Panc1 (cell line): ENCODE measurements around the gene CRLF2. TPM values are rescaled to one million over a fixed set of nuclear protein-coding genes. Genes with fewer than 3 reads are reported as not detected.
"Not testable (repeated sequence)": the region's sequence is repeated elsewhere in the genome, so short reads cannot be mapped to it uniquely, and the experiment has no call there.

ENCODE experiments used
- ATAC-seq: fragments of 200-7000 bp; cut with Tn5 transposase; 2 replicates; pipeline ENCODE4 v1.9.1; 2020; ENCODE audit warnings: mild to moderate bottlenecking, moderate library complexity
- BruUV-seq: library from RNA; stranded (reverse); fragments of 400-500 nt; replicated peaks from 2 replicates; lab custom pipeline; 2021; lab: Mats Ljungman, UMichigan
- CTCF ChIA-PET: fragments of 300-600 bp; sonication (Branson Sonifier 250); formaldehyde crosslinking; loops from one replicate; lab custom pipeline; 2022; ENCODE audit warnings: antibody characterized with exemption; lab: Charles Lee
- POLR2A ChIA-PET: fragments of 300-600 bp; sonication (Branson Sonifier 250); formaldehyde crosslinking; loops from one replicate; lab custom pipeline; 2022; ENCODE audit warnings: antibody characterized with exemption; lab: Charles Lee
- DNase-seq: peaks from one replicate; pipeline ENCODE4 v3.0.0-alpha.2; 2010; ENCODE audit warnings: low read depth, low spot score
- H3K27ac ChIP-seq: 2 replicates; pipeline ENCODE4 v1.5.1; 2011; ENCODE audit warnings: mild to moderate bottlenecking, low read length, inconsistent platforms
- H3K27me3 ChIP-seq: fragments of 200-500 bp; sonication (Bioruptor generic); 2 replicates; pipeline ENCODE4 v1.6.0; 2014; ENCODE audit warnings: low read length, inconsistent platforms; ENCODE audit not compliant: control insufficient read depth, insufficient read depth
- H3K36me3 ChIP-seq: fragments of 200-500 bp; sonication (Bioruptor generic); 2 replicates; pipeline ENCODE4 v1.5.1; 2014; ENCODE audit warnings: inconsistent platforms, mild to moderate bottlenecking, low read length, moderate library complexity; ENCODE audit not compliant: control insufficient read depth, insufficient read depth
- H3K4me1 ChIP-seq: 2 replicates; pipeline ENCODE4 v1.5.1; 2011; ENCODE audit warnings: inconsistent platforms, mild to moderate bottlenecking, low read length, moderate library complexity; ENCODE audit not compliant: control insufficient read depth, insufficient read depth
- H3K4me3 ChIP-seq, 2 experiments: 2 replicates each; pipeline ENCODE4 v1.5.1; 2011 to 2012; ENCODE audit warnings: low read depth in 2 of 2, low read length in 2 of 2, mild to moderate bottlenecking in 2 of 2, inconsistent platforms in 1 of 2, moderate library complexity in 1 of 2
- H3K9me3 ChIP-seq: fragments of 200-500 bp; sonication (Bioruptor generic); 2 replicates; pipeline ENCODE4 v1.5.1; 2014; ENCODE audit warnings: low read depth, mild to moderate bottlenecking, inconsistent platforms, low read length, moderate library complexity; ENCODE audit not compliant: control insufficient read depth, insufficient read depth
- POLR2AphosphoS5 ChIP-seq: IDR thresholded peaks from 2 replicates; pipeline ENCODE4 v1.6.1; 2012; ENCODE audit warnings: mild to moderate bottlenecking, low read depth, low read length, moderate library complexity
- SIN3A ChIP-seq: IDR thresholded peaks from 2 replicates; pipeline ENCODE4 v1.6.1; 2012; ENCODE audit warnings: low read depth, mild to moderate bottlenecking, low read length, moderate library complexity, borderline replicate concordance; ENCODE audit not compliant: insufficient read depth
- TCF7L2 ChIP-seq: IDR thresholded peaks from 2 replicates; pipeline ENCODE4 v1.6.1; 2011; ENCODE audit warnings: mild to moderate bottlenecking, low read depth, low read length, inconsistent platforms
- in situ Hi-C: cut with HindIII; loops from 2 replicates; pipeline ENCODE4 v1.10.0; 2016; ENCODE audit warnings: low sequenced_read_pairs, low pct_unique_long_range_greater_than_20kb
- intact Hi-C: fragments of 100-400 bp; cut with micrococcal nuclease; formaldehyde crosslinking; loops from one replicate; pipeline ENCODE4 v1.10.0; 2022; ENCODE audit not compliant: unreplicated experiment
- total RNA-seq: library from RNA; stranded (reverse); gene quantifications from one replicate; pipeline ENCODE4 v1.2.1, GENCODE V29; 2021; ENCODE audit not compliant: unreplicated experiment
- TF ChIP-seq, protein P1 (sequence below): fragments of 450-650 bp; IDR thresholded peaks from 2 replicates; pipeline ENCODE4 v1.5.1; 2017; ENCODE audit warnings: mild to moderate bottlenecking
- TF ChIP-seq, protein P2 (sequence below), 2 experiments: IDR thresholded peaks; 2 replicates each; pipeline ENCODE4 v1.6.1; 2011 to 2012; ENCODE audit warnings: low read depth in 2 of 2, control low read depth in 1 of 2, low read length in 1 of 2, mild to moderate bottlenecking in 1 of 2, moderate library complexity in 1 of 2; ENCODE audit not compliant: insufficient read depth in 1 of 2

The CRLF2 gene
- total RNA-seq, 1 experiment from 2014 or later: 0.67 TPM

DNA sequence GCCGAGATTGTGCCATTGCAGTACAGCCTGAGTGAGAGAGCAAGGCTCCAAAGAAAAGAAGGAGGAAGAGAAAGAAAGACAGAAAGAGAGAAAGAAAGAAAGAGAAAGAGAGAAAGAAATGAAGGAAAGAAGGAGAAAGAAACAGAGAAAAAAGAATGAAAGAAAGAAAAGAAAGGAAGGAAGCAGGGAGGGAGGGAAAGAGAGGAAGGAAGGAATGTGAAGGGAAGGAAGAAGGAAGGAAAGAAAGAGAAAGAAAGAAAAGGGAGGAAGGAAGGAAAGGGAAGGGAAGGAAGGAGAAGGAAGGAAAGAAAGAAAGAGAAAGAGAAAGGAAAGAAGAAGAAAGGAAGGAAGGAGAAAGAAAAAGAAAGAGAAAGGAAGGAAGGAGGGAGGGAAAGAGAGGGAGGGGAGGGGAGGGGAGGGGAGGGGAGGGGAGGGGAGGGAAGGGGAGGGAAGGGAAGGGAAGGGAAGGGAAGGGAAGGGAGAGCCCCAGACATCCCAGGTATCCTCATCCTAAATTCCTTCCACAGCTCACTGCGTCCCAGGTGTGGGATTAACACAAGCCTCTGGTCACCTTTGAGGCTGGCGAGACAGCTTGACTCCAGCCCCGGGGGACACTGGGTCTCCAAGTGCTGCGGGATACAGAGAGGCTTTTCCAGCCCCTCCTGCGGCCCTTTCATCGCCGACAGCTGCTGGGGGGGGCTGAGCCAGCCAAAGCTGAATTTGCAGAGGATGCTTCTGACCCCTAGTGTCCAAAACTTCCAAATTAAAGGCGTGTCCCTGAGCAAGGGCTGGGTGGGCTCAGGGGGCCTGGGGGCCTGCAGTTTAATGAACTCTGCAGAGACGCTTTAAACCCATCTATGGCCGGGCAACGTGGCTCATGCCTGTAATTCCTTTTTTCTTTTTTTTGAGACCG lies 32.0 kb upstream of the CRLF2 start:
- ATAC-seq (no peak), DNase-seq (no peak)
- intact Hi-C loops: no loop called here
- no peaks in the 10 kb centered on the region for H3K4me1 ChIP-seq
- no peaks in the 10 kb centered on the region for H3K36me3 ChIP-seq
- in situ Hi-C loops: no loop called here
- no TSS peak for BruUV-seq
- ChIA-PET CTCF (no interaction called here), POLR2A (no interaction called here)
- TF ChIP-seq, protein P1, sequence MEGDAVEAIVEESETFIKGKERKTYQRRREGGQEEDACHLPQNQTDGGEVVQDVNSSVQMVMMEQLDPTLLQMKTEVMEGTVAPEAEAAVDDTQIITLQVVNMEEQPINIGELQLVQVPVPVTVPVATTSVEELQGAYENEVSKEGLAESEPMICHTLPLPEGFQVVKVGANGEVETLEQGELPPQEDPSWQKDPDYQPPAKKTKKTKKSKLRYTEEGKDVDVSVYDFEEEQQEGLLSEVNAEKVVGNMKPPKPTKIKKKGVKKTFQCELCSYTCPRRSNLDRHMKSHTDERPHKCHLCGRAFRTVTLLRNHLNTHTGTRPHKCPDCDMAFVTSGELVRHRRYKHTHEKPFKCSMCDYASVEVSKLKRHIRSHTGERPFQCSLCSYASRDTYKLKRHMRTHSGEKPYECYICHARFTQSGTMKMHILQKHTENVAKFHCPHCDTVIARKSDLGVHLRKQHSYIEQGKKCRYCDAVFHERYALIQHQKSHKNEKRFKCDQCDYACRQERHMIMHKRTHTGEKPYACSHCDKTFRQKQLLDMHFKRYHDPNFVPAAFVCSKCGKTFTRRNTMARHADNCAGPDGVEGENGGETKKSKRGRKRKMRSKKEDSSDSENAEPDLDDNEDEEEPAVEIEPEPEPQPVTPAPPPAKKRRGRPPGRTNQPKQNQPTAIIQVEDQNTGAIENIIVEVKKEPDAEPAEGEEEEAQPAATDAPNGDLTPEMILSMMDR: no peak; the same call in 1 of the 2 replicates
- TF ChIP-seq, protein P2, sequence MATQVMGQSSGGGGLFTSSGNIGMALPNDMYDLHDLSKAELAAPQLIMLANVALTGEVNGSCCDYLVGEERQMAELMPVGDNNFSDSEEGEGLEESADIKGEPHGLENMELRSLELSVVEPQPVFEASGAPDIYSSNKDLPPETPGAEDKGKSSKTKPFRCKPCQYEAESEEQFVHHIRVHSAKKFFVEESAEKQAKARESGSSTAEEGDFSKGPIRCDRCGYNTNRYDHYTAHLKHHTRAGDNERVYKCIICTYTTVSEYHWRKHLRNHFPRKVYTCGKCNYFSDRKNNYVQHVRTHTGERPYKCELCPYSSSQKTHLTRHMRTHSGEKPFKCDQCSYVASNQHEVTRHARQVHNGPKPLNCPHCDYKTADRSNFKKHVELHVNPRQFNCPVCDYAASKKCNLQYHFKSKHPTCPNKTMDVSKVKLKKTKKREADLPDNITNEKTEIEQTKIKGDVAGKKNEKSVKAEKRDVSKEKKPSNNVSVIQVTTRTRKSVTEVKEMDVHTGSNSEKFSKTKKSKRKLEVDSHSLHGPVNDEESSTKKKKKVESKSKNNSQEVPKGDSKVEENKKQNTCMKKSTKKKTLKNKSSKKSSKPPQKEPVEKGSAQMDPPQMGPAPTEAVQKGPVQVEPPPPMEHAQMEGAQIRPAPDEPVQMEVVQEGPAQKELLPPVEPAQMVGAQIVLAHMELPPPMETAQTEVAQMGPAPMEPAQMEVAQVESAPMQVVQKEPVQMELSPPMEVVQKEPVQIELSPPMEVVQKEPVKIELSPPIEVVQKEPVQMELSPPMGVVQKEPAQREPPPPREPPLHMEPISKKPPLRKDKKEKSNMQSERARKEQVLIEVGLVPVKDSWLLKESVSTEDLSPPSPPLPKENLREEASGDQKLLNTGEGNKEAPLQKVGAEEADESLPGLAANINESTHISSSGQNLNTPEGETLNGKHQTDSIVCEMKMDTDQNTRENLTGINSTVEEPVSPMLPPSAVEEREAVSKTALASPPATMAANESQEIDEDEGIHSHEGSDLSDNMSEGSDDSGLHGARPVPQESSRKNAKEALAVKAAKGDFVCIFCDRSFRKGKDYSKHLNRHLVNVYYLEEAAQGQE (IDR thresholded peaks at IDR 0.05; ENCODE audit: insufficient read depth in 1 of 2, low read depth in 2 of 2, low read length in 1 of 2): no peak
- TF ChIP-seq POLR2AphosphoS5 (no peak), TCF7L2 (no peak)
- no peak overlapping the region for H3K4me3 ChIP-seq
- no peaks in the 10 kb centered on the region for H3K27me3 ChIP-seq
- H3K27ac ChIP-seq: no peak overlapping the region
- no peaks in the 10 kb centered on the region for H3K9me3 ChIP-seq

DNA sequence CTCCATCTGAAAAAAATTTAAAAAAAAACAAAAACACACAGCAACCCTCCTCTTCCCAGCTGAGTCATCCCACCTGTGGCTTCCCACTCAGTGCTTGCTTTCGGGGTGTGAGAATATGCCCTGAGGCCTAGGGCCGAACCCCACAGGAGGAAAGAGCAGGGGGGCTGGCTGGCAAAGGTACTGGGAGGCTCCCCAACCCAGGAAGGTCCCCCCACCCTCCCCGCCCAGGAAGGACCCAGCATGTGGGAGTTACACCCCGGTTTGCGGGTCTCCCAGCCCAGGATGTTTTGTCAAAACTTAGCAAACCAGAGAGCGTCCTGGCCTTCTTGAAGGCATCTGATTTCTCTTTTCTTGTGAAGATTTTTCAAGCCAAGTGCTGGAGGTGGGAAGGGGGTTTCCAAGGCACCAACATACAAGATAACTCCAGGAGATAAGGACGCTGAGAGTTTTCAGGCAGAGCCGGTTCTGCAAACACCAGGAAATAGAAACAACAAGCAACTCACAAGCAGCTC lies 30.5 kb upstream of the CRLF2 start:
- H3K27me3 ChIP-seq: no peaks in the 10 kb centered on the region
- no peak overlapping the region for H3K4me3 ChIP-seq
- in situ Hi-C loops: no loop called here
- no peak overlapping the region for H3K27ac ChIP-seq
- no peak for DNase-seq
- TF ChIP-seq, protein P1: no peak
- TF ChIP-seq, protein P2 (IDR thresholded peaks at IDR 0.05; ENCODE audit: insufficient read depth in 1 of 2, low read depth in 2 of 2, low read length in 1 of 2): no peak
- TF ChIP-seq TCF7L2 (no peak), SIN3A (no peak), POLR2AphosphoS5 (no peak)
- H3K4me1 ChIP-seq: no peaks in the 10 kb centered on the region
- no peak for ATAC-seq
- H3K36me3 ChIP-seq: no peaks in the 10 kb centered on the region
- ChIA-PET POLR2A (no interaction called here), CTCF (no interaction called here)
- intact Hi-C loops: no loop called here
- no TSS peak for BruUV-seq
- H3K9me3 ChIP-seq: no peaks in the 10 kb centered on the region

DNA sequence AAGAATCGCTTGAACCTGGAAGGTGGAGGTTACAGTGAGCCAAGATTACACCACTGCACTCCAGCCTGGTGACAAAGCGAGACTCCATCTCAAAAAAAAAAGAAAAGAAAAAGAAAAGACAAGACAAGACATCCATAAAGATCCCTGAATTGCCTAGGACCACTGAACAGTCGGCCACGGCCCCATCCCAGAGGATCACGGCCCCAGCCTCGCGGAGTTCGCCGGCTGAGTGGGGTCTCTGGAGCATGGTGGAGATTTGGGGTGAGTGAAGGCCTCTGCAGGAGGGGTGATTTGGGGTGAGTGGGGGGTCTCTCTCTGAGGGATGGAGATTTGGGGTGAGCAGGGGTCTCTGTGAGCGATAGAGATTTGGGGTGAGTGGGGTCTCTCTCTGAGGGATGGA lies 28.1 kb upstream of the CRLF2 start:
- intact Hi-C loops, in situ Hi-C loops, H3K36me3 ChIP-seq, H3K9me3 ChIP-seq, BruUV-seq, H3K4me3 ChIP-seq, H3K27ac ChIP-seq, H3K27me3 ChIP-seq, CTCF ChIA-PET, DNase-seq, H3K4me1 ChIP-seq, ATAC-seq, POLR2A ChIA-PET: not testable (repeated sequence)
